Activated B cell treated with CpG ODN at 0.5 μM for 24 hours (primary cell): ENCODE results near the gene MYH9. TPM values are rescaled to one million over a fixed set of nuclear protein-coding genes. Genes with fewer than 3 reads are reported as not detected.
A peak's percentile ranks its signal among the peaks of the same experiment; 100 is the strongest.

Experiments used
- ATAC-seq: fragments of 200-7000 bp; cut with Tn5 transposase; one replicate; pipeline ENCODE4 v1.10.0; 2021; ENCODE audit warnings: low read depth, mild to moderate bottlenecking, moderate library complexity
- CTCF ChIA-PET: fragments of 350-600 bp; sonication (Branson Sonifier 250); formaldehyde crosslinking; loops from one replicate; lab custom pipeline; 2021; ENCODE audit warnings: antibody characterized with exemption; lab: Charles Lee
- POLR2A ChIA-PET: fragments of 350-600 bp; sonication (Branson Sonifier 250); formaldehyde crosslinking; loops from one replicate; lab custom pipeline; 2021; ENCODE audit warnings: antibody characterized with exemption; lab: Charles Lee
- DNase-seq: peaks from one replicate; pipeline ENCODE4 v3.0.0; 2022
- H3K27ac Mint-ChIP-seq: one replicate; pipeline ENCODE4 v1.8.0; 2020; ENCODE audit warnings: mixed read lengths
- H3K27me3 Mint-ChIP-seq: one replicate; pipeline ENCODE4 v1.8.0; 2021; ENCODE audit warnings: mixed read lengths
- H3K36me3 Mint-ChIP-seq: one replicate; pipeline ENCODE4 v1.8.0; 2021; ENCODE audit warnings: low read depth, mixed read lengths
- H3K4me1 Mint-ChIP-seq: one replicate; pipeline ENCODE4 v1.8.0; 2021; ENCODE audit warnings: mixed read lengths
- H3K4me3 Mint-ChIP-seq: one replicate; pipeline ENCODE4 v1.8.0; 2020; ENCODE audit warnings: mild to moderate bottlenecking, mixed read lengths
- H3K9me3 Mint-ChIP-seq: one replicate; pipeline ENCODE4 v1.8.0; 2020; ENCODE audit warnings: mixed read lengths
- intact Hi-C: fragments of 100-400 bp; cut with micrococcal nuclease; formaldehyde crosslinking; loops from one replicate; pipeline ENCODE4 v1.15.1; 2024
- total RNA-seq: library from RNA; stranded (reverse); gene quantifications from 2 replicates; pipeline ENCODE4 v1.2.3, GENCODE V29; 2022
- TF ChIP-seq, protein P1 (sequence below): fragments of 200-600 bp; IDR thresholded peaks from one replicate; pipeline ENCODE4 v1.8.0; 2022; ENCODE audit warnings: antibody characterized with exemption, mild to moderate bottlenecking

The MYH9 gene
- total RNA-seq, 1 donor from 2014 or later: 714 TPM

DNA sequence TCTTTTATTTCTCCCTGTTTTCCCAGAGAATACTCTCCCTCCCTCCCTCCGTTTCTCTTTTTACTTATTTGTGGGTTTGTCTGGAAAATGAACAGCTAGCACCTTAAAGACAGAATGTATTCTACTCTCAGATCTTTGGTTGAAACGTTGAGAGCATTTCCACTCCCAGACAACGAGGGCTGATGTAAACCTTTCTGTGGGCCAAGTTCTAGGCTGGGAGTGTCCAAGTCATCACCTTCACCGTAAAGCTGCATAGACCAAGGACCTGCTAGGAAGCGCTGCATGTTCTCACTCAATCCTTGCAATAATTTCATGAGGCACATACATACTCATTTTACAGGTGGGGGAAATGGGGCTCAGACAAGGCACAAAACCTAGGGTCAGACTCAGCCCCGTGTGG is 32.4 kb downstream of the MYH9 start:
- TF ChIP-seq, protein P1, sequence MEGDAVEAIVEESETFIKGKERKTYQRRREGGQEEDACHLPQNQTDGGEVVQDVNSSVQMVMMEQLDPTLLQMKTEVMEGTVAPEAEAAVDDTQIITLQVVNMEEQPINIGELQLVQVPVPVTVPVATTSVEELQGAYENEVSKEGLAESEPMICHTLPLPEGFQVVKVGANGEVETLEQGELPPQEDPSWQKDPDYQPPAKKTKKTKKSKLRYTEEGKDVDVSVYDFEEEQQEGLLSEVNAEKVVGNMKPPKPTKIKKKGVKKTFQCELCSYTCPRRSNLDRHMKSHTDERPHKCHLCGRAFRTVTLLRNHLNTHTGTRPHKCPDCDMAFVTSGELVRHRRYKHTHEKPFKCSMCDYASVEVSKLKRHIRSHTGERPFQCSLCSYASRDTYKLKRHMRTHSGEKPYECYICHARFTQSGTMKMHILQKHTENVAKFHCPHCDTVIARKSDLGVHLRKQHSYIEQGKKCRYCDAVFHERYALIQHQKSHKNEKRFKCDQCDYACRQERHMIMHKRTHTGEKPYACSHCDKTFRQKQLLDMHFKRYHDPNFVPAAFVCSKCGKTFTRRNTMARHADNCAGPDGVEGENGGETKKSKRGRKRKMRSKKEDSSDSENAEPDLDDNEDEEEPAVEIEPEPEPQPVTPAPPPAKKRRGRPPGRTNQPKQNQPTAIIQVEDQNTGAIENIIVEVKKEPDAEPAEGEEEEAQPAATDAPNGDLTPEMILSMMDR: no peak
- Mint-ChIP-seq H3K27ac (peak overlapping the region; percentile 73), H3K27me3 (no peaks in the 10 kb centered on the region), H3K4me1 (peaks cover 98% of the 10 kb centered on the region), H3K9me3 (no peaks in the 10 kb centered on the region), H3K4me3 (peak overlapping the region; percentile 60), H3K36me3 (peaks cover 52% of the 10 kb centered on the region)
- intact Hi-C loops: no loop called here
- ChIA-PET POLR2A (interaction anchor here (0.6 to 3.1 kb wide), 6 partner anchors 10 to 127 kb away, joined by 3 to 14 read pairs (median 4); partner anchors contain the start of gene MYH9), CTCF (interaction anchor here (1.1 to 2.0 kb wide), 3 partner anchors 17 to 115 kb away, joined by 3 to 7 read pairs (median 3); no protein-coding TSS in a partner anchor)
- ATAC-seq (no peak), DNase-seq (no peak)

DNA sequence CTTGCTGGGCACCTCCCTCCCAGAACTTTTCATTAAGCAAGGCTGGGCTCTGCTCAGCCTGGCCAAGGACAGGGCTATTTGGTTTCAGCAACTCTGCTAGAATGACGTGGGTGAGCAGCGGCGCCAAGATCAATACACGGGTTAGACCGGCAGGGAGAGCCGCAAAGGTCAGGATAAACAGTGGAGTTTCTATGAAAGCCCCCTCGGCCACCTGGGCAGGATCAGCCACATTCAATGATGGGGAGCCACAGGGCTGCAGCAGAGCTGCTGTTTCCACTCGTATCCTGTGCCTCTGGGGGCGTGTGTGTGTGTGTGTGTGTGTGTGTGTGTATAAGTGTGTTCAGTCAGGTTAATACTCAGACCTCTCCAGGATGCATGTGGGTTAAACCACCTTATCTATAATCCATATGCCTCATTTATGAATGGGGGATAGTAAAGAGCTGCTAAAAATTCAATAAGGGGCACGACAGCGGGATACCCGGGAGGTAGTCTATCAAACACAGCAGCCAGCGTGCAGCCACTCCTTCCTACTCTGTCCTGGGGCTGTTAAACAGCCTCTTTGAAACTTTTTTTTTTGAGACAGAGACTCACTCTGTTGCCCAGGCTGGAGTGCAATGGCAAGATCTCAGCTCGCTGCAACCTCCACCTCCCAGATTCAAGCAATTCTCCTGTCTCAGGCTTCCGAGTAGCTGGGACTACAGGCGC is 34.8 kb downstream of the MYH9 start:
- Mint-ChIP-seq H3K27ac (peak overlapping the region; percentile 75), H3K4me3 (no peak overlapping the region), H3K4me1 (peaks cover 89% of the 10 kb centered on the region), H3K36me3 (peaks cover 52% of the 10 kb centered on the region), H3K9me3 (no peaks in the 10 kb centered on the region), H3K27me3 (no peaks in the 10 kb centered on the region)
- CTCF ChIA-PET: interaction anchor here (1.0 kb wide), 1 partner anchor 13 kb away, joined by 3 read pairs; no protein-coding TSS in a partner anchor
- intact Hi-C loops: no loop called here
- DNase-seq (no peak), ATAC-seq (no peak)
- TF ChIP-seq, protein P1: no peak
- POLR2A ChIA-PET: interaction anchor here (0.9 to 1.7 kb wide), 6 partner anchors 11 to 59 kb away, joined by 3 to 5 read pairs (median 3); no protein-coding TSS in a partner anchor

DNA sequence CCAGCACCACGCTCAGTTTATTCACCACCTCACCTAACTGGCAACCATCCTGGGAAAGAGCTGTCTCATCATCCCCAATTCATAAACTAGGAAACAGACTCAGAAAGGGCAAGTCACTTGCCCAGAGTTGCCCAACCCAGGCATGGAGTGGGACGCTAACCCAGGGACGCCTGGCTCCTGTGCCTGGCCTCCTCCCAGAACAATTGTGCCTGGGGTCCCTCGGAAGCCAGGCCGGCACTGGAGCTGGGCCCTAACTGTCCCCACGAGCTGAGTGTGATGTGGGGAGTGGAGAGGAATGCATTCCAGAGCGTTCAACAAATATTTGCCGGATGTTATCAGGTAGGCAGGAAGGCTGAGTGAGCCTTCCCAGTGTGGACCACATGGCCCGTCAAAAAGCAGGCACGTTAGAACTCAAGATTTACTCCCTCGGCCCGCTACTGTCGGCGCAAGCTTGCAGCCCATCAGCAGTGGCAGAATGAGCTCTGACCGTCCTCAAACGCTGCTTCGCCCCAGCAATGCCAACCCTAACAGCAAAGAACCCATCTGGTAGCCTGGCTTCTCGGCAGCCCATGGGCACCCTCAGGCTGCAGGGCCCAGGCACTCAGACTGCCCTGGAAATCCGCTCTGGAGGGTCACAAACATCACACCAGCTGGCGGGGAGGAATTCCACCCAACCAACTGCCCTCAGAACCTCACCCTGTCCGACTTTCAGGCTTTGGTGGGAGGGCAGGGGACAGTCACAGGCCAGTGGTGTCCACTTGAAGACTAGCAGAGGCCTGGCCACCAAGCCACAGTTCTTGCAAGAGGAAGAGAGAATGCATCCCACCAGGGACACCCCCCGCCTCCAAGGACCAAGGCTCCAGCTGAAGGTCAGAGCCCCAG is 35.6 kb downstream of the MYH9 start:
- Mint-ChIP-seq H3K36me3 (peaks cover 53% of the 10 kb centered on the region), H3K9me3 (no peaks in the 10 kb centered on the region), H3K4me3 (no peak overlapping the region), H3K27ac (peak overlapping the region; percentile 75), H3K4me1 (peaks cover 82% of the 10 kb centered on the region), H3K27me3 (no peaks in the 10 kb centered on the region)
- intact Hi-C loops: no loop called here
- TF ChIP-seq, protein P1: no peak
- ATAC-seq: no peak
- CTCF ChIA-PET: interaction anchor here (1.0 kb wide), 1 partner anchor 14 kb away, joined by 3 read pairs; no protein-coding TSS in a partner anchor
- POLR2A ChIA-PET: interaction anchor here (0.9 to 1.4 kb wide), 6 partner anchors 12 to 58 kb away, joined by 3 to 5 read pairs (median 3); no protein-coding TSS in a partner anchor
- DNase-seq: no peak

DNA sequence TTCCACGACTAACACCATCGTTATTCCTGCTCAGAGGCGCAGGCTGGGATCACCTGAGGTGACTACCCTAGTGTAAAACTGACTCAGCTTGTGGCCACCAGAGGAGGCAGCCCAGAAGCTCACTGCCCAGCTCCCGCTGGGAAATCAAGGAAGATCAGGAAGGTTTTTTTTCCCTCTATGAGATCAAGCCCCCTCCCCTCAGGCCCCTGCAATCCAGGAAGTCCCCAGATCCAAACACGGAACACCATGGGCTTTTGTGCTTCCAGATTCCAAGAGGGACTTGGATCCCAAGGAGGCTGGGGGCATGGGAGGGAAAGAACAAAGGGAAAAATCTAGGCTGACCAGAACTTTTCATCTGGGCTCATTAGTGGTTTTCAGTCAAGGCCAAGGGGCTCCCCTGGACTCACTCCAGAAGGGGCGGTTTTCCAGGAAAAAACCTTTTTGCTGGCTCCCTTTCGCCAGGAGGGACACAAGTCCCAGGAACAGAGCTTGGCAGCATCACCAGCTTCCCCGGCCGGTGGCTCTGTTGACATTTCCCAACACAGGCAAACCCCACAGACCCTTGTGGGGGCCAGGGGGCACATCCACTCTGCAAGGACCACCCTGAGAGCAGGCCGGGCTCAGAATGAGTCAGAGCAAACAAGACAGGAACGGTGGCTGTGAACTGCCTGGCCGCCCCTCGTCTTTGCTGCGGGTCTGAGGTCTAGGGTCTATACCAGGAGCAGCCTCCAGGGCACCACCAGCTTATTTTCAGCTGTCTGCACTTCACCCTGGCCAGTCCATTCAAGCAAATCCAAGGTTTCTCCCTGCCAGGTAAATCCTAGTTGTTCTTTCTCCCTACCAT is 36.8 kb downstream of the MYH9 start:
- H3K36me3 Mint-ChIP-seq: peaks cover 57% of the 10 kb centered on the region
- TF ChIP-seq, protein P1: no peak
- peaks cover 72% of the 10 kb centered on the region for H3K4me1 Mint-ChIP-seq
- no peaks in the 10 kb centered on the region for H3K9me3 Mint-ChIP-seq
- POLR2A ChIA-PET: interaction anchor here (0.6 to 1.4 kb wide), 4 partner anchors 13 to 36 kb away, joined by 3 to 6 read pairs (median 4); no protein-coding TSS in a partner anchor
- CTCF ChIA-PET: no interaction called here
- DNase-seq: no peak
- no peak overlapping the region for H3K4me3 Mint-ChIP-seq
- peak overlapping the region; percentile 75 for H3K27ac Mint-ChIP-seq
- no peak for ATAC-seq
- intact Hi-C loops: no loop called here
- no peaks in the 10 kb centered on the region for H3K27me3 Mint-ChIP-seq
